HG02623 (cell line): ENCODE data around the gene UPF2.

Experiments used
- ATAC-seq: cut with Tn5 transposase; IDR thresholded peaks from one replicate; pipeline ENCODE4 v1.9.1; 2021; ENCODE audit warnings: moderate library complexity; ENCODE audit not compliant: unreplicated experiment

UPF2 gene

GRCh38 chr10:11887381-11888227 is 155.0 kb downstream of the UPF2 start:
- no peak for ATAC-seq

DNA sequence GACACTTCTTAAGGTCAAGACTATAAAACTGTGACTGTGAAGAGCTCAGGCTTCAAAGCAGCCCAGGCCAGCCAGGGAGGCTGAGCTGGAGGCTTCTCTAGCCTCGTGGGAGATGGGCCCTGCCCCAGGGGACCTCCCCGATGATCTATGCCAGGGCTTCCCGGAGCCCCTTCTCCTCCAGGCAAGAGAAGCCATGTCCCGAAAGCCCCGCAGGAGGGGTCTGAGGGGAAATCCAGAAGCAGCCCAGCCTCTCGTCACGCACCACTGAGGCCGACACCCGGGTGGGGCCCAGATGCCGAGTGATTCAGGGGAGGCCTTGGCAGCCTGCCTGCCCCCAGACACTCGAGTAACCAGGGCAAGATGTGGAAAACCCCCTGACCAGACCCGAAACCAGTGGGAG is 155.8 kb downstream of the UPF2 start:
- ATAC-seq, result no peak

DNA sequence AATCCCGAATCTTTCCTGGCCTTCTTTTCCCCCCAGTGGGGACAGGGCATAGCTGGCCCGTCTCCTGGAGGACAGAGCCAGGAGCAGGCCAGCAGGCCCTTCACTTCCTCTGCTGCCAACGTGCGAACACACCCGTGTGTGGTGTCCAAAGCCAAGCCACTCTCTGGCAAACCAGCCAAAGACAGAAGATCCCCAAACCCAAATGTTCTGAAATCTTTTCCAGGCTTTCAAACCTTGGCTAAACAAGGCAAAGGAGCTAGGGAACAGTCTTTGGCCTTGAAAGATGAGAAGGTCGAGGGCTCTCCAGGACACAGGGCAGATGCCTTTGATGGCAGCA is 156.5 kb downstream of the UPF2 start:
- ATAC-seq, result no peak

- ATAC-seq, result no peak
Observed at GRCh38 chr10:11885437-11886137, 157.0 kb downstream of the UPF2 start.

GRCh38 chr10:11884706-11885423 is 157.7 kb downstream of the UPF2 start:
- ATAC-seq, result no peak

DNA sequence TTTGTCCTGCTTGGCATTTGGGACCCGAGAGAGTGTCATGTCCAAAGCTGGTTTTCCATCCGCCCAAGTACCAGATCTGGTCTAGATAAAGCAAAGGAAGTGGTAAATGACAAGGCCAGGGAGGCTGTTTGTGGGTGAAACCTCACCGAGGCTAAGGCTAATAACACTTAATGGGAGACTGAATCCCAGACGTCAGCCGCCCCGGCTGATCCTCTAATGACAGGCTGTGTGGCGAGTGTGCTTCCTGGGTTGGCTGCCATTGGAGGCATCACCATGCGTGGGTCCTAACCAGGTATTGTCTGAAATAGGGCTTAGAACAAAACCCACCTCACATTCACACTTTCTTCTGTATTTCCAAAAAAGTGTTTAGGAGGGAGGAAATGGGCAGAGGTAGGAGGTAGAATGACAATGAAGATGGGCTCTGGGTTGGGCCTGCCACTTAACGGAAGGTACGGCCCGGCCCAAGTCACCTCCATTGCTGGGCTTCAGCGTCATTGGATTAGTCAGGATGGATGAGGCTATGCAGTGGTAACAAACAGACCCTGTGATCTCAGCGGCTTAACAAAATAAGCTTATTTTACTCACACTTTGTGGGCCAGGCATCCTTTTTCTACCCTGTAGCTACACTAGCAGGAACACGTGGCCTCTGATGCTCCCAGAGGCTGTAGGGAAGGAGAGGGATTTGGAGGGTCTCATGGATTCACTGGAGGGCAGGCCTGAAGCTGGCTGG is 159.8 kb downstream of the UPF2 start:
- no peak for ATAC-seq

- ATAC-seq, result no peak
Observed at GRCh38 chr10:11881477-11882417, 160.9 kb downstream of the UPF2 start.

DNA sequence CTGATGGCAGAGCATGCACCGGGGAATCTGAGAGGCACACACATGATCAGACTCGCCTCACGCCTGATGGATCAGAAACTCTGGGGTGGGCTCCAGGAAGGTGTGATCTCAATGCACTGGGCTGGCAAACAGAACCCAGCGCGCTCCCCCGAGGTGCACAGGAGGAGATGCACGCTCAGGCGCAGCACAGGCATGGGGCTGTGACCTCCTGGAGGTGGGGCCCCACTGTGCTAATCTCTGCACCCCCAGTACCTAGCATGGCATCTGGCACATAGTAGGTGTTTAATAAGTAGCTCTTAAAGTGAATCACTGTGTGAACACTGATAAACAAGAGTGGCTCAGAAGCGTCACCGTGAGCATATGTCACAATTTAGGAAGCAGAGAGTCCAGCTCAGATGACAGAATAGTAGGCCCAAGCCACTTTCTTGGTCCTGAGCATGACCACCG is 161.6 kb downstream of the UPF2 start:
- ATAC-seq, result no peak

GRCh38 chr10:11880151-11881029 is 162.2 kb downstream of the UPF2 start:
- ATAC-seq, result no peak

- ATAC-seq, result no peak
Observed at GRCh38 chr10:11879387-11880094, 163.1 kb downstream of the UPF2 start.

DNA sequence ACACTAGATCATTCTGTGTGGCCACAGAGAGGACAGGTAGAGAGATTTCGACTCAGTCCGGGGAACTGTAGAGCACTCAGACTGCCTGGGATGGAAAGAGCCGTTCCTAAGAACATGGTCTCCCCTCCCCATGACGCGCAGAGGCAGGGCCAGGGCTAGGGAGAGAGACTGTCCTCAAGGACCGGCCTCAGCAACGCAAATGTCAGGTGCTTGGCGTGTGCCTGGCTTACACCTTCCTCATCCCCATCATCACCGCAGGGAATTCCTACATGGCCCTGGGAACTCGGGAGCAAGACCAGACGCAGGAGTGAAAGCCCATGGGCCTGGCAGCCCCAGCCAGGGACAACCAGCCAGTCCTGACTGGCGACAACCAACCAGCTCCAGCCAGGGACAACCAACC is 163.8 kb downstream of the UPF2 start:
- no peak for ATAC-seq

DNA sequence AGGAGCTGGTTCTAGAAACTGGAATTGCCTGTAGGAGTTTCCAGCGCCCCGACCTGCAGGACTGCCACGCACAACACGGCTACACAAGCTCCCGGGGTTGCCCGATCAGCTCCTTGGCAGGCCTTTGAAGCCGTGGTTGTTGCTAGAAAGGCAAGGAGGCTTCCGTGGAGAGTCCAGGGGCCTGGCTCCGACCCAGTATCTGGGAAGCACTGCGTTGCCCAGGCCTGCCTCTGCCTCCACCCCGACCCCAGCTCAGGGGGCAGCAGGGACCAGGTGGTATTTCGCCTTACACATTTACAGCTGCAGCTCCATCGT is 165.1 kb downstream of the UPF2 start:
- no peak for ATAC-seq

- ATAC-seq, result no peak
Observed at GRCh38 chr10:11876805-11877590, 165.6 kb downstream of the UPF2 start.

- ATAC-seq, result no peak
Observed at GRCh38 chr10:11876324-11876723, 166.3 kb downstream of the UPF2 start.

DNA sequence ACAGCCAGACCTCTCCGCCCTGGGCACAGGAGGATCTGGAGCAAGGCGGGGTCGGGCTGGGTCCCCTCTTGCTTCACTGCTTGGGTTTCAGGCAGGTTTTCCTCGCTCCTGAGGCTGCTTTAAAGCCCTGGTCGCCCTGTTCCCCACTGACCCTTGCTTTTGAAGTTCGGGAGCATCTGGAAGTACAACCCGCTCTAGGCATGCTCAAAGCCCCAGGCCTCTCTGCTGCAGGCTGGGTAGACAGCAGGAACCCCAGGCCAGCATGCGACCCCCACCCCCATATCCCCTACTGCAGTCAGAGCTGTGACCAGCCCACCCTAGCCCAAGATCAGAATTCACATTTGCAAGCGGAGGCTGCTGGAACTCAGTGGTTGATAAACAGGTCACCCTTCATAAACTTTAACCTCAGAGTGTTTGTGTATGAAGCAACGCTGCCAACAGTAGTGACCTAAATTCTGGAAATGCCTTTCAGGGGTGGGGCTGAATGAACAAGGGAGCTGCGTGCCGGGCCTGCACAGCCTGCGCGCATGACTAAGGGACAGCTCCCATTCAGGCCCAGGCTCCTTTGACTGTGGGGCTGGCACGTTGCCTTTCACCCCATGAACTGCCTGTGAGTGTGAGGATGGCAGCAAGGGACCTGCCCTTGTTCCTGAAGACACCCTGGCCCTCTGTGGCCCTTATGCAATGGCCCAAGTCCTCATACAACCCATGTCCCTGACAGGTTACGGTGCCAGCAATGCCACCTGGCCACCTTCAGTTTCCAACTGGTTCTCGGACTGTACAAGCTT is 166.9 kb downstream of the UPF2 start:
- ATAC-seq, result no peak

DNA sequence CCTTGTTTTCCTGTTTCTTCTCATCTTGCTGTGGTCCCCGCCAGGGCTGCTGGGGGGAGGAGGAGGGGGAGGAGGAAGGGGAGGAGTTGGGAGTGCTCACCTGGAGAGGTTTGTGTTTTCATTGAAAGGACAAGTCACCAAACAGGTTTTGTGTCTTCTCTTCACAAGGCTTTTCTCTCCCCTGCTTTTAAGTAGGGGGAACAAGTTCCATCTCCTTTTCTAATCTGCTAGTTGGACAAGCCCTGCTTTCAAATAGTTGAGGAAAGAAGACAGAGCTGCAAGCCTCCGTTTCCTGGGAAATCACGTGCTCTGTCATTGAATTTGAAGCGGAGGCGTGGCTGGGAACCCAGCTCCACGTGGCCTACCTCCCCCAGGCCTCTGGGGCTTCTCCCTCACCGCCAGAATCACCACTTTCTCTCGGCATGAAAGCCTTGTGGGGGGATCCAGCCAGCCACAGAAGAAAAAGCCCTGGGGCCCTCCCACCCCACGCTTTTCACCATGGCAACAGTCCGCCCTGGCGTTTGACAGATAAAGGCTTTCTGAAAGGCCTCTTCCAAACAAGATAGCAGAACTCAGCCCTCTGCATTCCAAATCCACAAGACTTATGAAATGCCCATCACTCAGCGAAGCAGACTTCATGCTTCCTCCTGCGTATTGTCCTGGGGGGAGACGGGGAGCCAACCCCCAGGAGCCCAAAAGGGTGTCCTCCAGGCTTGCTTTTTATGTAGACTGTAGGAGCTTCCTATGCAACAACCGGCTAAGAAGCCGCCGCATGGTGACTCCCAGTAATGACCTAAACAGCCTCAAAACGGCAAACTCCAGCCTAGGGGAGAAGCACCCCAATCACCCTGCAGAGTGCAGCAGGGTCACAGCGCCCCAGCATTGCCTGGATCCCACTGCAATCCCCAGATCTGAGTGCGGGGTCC is 167.8 kb downstream of the UPF2 start:
- no peak for ATAC-seq
